Mucosa of descending colon (tissue), 3 donors: Measurements from ENCODE around the gene CCNDBP1. TPM values are rescaled to one million over a fixed set of nuclear protein-coding genes. Genes with fewer than 3 reads are reported as not detected.

ENCODE experiments used
- ATAC-seq: fragments of 200-7000 bp; cut with Tn5 transposase; one replicate; pipeline ENCODE4 v1.9.1; 2020; ENCODE audit warnings: mild to moderate bottlenecking, moderate library complexity
- DNase-seq, 3 donors: peaks; one replicate each; pipeline ENCODE4 v3.0.0-alpha.2; 2020
- H3K36me3 ChIP-seq: fragments of 200-600 bp; one replicate; pipeline ENCODE4 v1.8.0; 2021; ENCODE audit warnings: low read depth, mild to moderate bottlenecking
- H3K4me1 ChIP-seq: fragments of 200-600 bp; one replicate; pipeline ENCODE4 v1.8.0; 2021; ENCODE audit warnings: low read depth, mild to moderate bottlenecking
- H3K4me3 ChIP-seq: fragments of 200-600 bp; one replicate; pipeline ENCODE4 v1.8.0; 2021; ENCODE audit warnings: mild to moderate bottlenecking
- H3K9me3 ChIP-seq: fragments of 200-600 bp; one replicate; pipeline ENCODE4 v1.8.0; 2021; ENCODE audit warnings: mild to moderate bottlenecking
- intact Hi-C, 2 donors: fragments of 100-400 bp; cut with DNase I in 1 of 2; cut with micrococcal nuclease in 1 of 2; formaldehyde crosslinking; loops; one replicate each; pipeline versions ENCODE4 v1.11.0 to v1.11.1; 2022; cut with DNase I, micrococcal nuclease
- total RNA-seq, 3 donors: library from RNA; stranded (reverse); fragmentation: NEBNext Ultra II Directional in 2 of 3; extraction: Animal tissue kit (Norgen Biotek cat#: 25700) in 2 of 3; gene quantifications; one replicate each; pipeline versions ENCODE4 v1.2.1 to v1.2.4, GENCODE V29; 2021 to 2023
- TF ChIP-seq, protein P1 (sequence below): fragments of 200-600 bp; IDR thresholded peaks from one replicate; pipeline ENCODE4 v1.8.0; 2022; ENCODE audit warnings: antibody characterized with exemption, mild to moderate bottlenecking
- donor health status: DM: no; HTN: no; CAD: no; lungs with moderate emphysema.
- donor health status: DM: no; HTN: no; CAD: no.
- donor health status: DM: no; HTN: yes; CAD: no.

The CCNDBP1 gene
- total RNA-seq, 3 donors from 2014 or later: 45.5 to 75.2 (median 54.6) TPM

DNA sequence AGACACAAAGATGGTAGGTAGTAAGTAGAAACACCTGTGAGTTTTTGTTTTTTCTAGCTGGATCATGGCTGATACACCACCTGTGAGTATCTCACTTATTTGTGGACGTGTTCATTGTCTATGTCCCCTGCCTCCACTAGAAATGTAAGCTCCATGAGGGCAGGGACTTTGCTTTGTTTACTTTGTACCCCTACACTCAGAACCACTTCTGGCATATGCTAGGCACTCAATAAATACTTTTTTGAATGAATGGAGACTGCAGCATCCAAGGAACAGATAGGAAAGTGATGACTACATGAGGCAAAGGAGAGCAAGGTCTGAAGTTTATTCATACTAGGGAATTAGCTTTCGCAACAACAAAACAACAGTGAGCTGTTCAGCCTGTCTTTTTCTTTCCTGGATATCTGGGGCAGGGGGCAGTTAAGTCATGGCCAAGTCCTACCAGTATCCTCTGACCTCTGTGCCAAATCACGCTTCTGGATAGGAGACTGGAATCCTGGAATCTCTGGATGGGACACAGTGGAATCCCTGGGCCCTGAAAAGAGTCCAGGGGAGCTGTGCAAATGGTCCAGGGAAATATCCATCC, 47.2 kb downstream of the CCNDBP1 start:
- no peak for DNase-seq
- intact Hi-C loops: no loop called here
- no peak for ATAC-seq

DNA sequence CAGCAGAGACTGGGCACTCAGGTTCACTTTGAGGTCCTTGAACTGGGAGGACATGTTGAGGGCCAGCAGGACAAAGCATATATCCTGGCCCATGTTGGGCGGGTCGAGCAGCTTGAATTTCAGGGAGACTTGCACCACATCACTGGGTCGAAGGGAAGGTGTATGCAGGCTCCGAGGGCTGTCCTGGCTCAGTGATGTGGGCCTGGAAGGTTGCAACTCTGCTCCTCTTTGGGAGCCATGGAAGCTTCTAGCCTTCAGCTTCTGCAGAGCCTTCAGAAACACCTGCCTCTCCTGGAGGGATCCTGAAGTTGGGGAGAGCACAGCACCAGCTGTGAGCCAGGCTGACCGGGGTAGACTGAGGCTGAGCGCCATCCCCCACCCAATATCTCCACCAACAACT, 50.3 kb downstream of the CCNDBP1 start:
- H3K36me3 ChIP-seq: no peaks in the 10 kb centered on the region
- H3K9me3 ChIP-seq: no peaks in the 10 kb centered on the region
- H3K4me3 ChIP-seq: no peak overlapping the region
- intact Hi-C loops: no loop called here
- H3K4me1 ChIP-seq: no peaks in the 10 kb centered on the region
- ATAC-seq (no peak), DNase-seq (no peak)
- TF ChIP-seq, protein P1, sequence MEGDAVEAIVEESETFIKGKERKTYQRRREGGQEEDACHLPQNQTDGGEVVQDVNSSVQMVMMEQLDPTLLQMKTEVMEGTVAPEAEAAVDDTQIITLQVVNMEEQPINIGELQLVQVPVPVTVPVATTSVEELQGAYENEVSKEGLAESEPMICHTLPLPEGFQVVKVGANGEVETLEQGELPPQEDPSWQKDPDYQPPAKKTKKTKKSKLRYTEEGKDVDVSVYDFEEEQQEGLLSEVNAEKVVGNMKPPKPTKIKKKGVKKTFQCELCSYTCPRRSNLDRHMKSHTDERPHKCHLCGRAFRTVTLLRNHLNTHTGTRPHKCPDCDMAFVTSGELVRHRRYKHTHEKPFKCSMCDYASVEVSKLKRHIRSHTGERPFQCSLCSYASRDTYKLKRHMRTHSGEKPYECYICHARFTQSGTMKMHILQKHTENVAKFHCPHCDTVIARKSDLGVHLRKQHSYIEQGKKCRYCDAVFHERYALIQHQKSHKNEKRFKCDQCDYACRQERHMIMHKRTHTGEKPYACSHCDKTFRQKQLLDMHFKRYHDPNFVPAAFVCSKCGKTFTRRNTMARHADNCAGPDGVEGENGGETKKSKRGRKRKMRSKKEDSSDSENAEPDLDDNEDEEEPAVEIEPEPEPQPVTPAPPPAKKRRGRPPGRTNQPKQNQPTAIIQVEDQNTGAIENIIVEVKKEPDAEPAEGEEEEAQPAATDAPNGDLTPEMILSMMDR: no peak

More for the DNA sequence above, 47.2 kb downstream of the CCNDBP1 start:
- no peaks in the 10 kb centered on the region for H3K9me3 ChIP-seq
- no peak overlapping the region for H3K4me3 ChIP-seq
- no peaks in the 10 kb centered on the region for H3K36me3 ChIP-seq
- no peaks in the 10 kb centered on the region for H3K4me1 ChIP-seq
- TF ChIP-seq, protein P1: no peak

DNA sequence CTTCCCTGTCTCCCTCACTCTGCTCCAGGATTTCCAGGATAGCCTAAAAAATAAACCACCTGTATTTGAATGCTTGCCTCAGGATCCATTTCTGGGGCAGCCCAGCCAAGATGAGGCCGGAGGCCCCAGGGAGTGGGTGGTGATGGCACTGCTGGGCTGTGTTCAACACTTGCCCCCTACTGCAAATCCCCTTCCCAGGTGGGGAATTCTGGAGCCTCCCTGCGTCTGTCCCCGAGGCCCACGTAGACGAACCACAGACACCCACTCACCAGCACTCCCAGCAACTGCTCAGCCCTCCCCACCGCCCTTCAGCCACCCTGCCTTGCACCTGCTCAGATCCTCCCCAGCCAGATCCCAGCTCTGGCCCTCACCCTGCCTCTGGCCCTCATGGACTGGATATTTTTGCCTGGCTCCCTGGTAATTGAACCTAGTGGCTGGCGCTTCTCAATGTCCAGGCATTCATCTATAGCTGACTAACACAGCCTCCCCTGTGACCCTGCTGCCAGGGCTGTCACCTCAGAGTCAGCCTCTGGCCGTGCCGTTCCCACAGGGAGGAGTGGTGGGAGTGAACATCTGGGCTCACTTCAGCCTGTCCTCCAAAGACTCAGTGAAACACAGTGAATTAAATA, 52.8 kb downstream of the CCNDBP1 start:
- no peaks in the 10 kb centered on the region for H3K4me1 ChIP-seq
- TF ChIP-seq, protein P1: no peak
- H3K9me3 ChIP-seq: no peaks in the 10 kb centered on the region
- H3K36me3 ChIP-seq: no peaks in the 10 kb centered on the region
- DNase-seq (no peak), ATAC-seq (no peak)
- no peak overlapping the region for H3K4me3 ChIP-seq
- intact Hi-C loops: no loop called here

DNA sequence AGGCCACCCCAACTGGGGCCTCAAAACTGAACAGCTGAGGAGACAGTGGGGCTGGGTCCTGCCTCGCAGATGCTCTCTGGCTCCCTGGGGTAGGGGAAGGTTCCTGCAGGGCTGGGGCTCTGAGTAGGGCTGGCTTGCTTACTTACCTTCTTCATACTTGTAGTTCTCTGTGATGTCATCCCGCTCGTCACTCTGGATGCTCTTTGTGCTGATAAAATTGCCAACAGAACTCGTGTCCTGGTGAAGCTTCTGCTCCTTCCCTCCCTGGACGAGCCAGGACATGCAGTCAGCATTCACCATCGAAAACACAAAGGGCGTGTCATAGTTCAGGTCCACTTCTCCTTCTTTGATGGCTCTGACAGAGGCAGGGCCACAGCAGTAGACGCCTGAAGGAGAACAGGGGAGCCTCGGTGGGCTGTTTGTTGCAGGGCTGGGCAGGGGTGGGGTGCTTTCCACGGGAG, 53.5 kb downstream of the CCNDBP1 start:
- DNase-seq (no peak), ATAC-seq (no peak)
- Histone ChIP-seq H3K9me3 (no peaks in the 10 kb centered on the region), H3K4me3 (no peak overlapping the region), H3K4me1 (no peaks in the 10 kb centered on the region), H3K36me3 (no peaks in the 10 kb centered on the region)
- TF ChIP-seq, protein P1: no peak
- intact Hi-C loops: no loop called here

DNA sequence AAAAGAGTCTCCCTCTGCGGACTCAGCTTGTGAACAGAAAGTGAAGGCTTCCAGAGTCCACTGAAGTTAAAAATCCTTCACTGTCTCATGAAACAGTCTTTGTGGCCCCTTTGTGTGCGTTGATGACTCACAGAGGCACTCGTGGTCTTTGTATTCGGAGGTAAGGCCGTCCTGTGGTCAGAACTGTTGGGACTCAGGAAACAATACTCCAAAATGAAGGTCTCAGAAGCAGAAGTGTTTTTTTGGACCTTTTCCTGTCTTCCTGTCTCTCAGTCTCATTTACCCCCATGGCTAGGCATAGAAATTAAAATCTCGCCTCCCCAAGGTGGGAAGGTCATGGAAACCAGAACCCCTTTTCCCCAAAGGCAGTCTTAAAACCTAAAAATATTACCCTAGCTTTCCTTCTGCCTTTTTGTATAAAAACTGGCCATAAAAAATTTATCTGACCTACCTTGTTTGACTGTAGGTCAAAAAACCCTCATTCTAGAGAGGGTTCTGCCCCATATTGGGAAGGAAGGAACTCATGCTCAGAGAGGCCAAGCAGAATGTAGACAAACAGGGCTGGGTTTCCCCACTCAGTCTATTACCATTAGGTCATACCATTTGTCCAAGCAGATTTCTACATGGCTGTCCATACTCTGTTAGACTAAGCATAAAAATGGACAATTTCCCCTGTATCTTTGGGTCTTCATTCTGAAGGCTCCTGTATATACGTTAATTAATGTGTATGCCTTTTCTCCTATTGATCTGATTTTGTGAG, 54.7 kb downstream of the CCNDBP1 start:
- H3K36me3 ChIP-seq: no peaks in the 10 kb centered on the region
- DNase-seq (no peak), ATAC-seq (no peak)
- no peaks in the 10 kb centered on the region for H3K9me3 ChIP-seq
- intact Hi-C loops: no loop called here
- H3K4me3 ChIP-seq: no peak overlapping the region
- no peaks in the 10 kb centered on the region for H3K4me1 ChIP-seq
- TF ChIP-seq, protein P1: no peak
